Measurements from ENCODE around the gene KCNH3. TPM values are rescaled to one million over a fixed set of nuclear protein-coding genes. Genes with fewer than 3 reads are reported as not detected.
A peak's percentile ranks its signal among the peaks of the same experiment; 100 is the strongest.

Gene KCNH3, protein sequence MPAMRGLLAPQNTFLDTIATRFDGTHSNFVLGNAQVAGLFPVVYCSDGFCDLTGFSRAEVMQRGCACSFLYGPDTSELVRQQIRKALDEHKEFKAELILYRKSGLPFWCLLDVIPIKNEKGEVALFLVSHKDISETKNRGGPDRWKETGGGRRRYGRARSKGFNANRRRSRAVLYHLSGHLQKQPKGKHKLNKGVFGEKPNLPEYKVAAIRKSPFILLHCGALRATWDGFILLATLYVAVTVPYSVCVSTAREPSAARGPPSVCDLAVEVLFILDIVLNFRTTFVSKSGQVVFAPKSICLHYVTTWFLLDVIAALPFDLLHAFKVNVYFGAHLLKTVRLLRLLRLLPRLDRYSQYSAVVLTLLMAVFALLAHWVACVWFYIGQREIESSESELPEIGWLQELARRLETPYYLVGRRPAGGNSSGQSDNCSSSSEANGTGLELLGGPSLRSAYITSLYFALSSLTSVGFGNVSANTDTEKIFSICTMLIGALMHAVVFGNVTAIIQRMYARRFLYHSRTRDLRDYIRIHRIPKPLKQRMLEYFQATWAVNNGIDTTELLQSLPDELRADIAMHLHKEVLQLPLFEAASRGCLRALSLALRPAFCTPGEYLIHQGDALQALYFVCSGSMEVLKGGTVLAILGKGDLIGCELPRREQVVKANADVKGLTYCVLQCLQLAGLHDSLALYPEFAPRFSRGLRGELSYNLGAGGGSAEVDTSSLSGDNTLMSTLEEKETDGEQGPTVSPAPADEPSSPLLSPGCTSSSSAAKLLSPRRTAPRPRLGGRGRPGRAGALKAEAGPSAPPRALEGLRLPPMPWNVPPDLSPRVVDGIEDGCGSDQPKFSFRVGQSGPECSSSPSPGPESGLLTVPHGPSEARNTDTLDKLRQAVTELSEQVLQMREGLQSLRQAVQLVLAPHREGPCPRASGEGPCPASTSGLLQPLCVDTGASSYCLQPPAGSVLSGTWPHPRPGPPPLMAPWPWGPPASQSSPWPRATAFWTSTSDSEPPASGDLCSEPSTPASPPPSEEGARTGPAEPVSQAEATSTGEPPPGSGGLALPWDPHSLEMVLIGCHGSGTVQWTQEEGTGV
- 0.20 and 0.27 TPM in 2 replicates for total RNA-seq (2013; cell fraction: nucleolus; rRNA removed)
- total RNA-seq (2014; rRNA removed), result 0.11 and 0.45 TPM in 2 replicates
- total RNA-seq (2014; rRNA removed; fragmentation: Illumina TruSeq; extraction: Trizol), result 0.05 TPM in 1 of 2 replicates, not detected in the other
- total RNA-seq (2021), result 0.08 and 0.29 TPM in 2 replicates
- 0.09 TPM for polyA plus RNA-seq (2011; ENCODE audit: low read depth)
- polyA plus RNA-seq (2011; rRNA removed), result 0.03 TPM in 1 of 2 replicates, not detected in the other
- polyA plus RNA-seq (2011; cell fraction: cytosol; rRNA removed), result 0.06 and 0.07 TPM in 2 replicates
- 0.19 and 0.25 TPM in 2 replicates for polyA plus RNA-seq (2011; cell fraction: nucleus; rRNA removed)
- 0.32 and 0.77 TPM in 2 replicates for polyA plus RNA-seq (2012)
- polyA plus RNA-seq (2014; fragmentation: Illumina TruSeq; extraction: Trizol), result 0.04 TPM in 1 of 2 replicates, not detected in the other
- not detected for polyA plus RNA-seq (2014; fragmentation: Nextera tagmentation; extraction: Ambion mirVana)
- 0.26 and 0.49 TPM in 2 replicates for polyA plus RNA-seq (2014; rRNA removed)
- not detected for polyA plus RNA-seq (2016; fragmentation: Nextera tagmentation; extraction: Ambion mirVana)
- polyA minus RNA-seq (2011; rRNA and poly(A)+ RNA removed), result not detected in 2 replicates
- polyA minus RNA-seq (2011; cell fraction: cytosol; rRNA and poly(A)+ RNA removed), result not detected in 2 replicates
- not detected in 2 replicates for polyA minus RNA-seq (2011; cell fraction: nucleus; rRNA and poly(A)+ RNA removed)
- Bru-seq, nascent RNA, result percentile 17 among the genes with signal in this experiment
- percentile 22 among the genes with signal in this experiment for BruChase-seq, experiment 1, labeled RNA remaining after a 6-hour chase
- percentile 21 among the genes with signal in this experiment for BruChase-seq, experiment 2, labeled RNA remaining after a 2-hour chase
- long read RNA-seq, experiment 1, result 0 reads
- long read RNA-seq, experiment 2, result 0 reads

DNA sequence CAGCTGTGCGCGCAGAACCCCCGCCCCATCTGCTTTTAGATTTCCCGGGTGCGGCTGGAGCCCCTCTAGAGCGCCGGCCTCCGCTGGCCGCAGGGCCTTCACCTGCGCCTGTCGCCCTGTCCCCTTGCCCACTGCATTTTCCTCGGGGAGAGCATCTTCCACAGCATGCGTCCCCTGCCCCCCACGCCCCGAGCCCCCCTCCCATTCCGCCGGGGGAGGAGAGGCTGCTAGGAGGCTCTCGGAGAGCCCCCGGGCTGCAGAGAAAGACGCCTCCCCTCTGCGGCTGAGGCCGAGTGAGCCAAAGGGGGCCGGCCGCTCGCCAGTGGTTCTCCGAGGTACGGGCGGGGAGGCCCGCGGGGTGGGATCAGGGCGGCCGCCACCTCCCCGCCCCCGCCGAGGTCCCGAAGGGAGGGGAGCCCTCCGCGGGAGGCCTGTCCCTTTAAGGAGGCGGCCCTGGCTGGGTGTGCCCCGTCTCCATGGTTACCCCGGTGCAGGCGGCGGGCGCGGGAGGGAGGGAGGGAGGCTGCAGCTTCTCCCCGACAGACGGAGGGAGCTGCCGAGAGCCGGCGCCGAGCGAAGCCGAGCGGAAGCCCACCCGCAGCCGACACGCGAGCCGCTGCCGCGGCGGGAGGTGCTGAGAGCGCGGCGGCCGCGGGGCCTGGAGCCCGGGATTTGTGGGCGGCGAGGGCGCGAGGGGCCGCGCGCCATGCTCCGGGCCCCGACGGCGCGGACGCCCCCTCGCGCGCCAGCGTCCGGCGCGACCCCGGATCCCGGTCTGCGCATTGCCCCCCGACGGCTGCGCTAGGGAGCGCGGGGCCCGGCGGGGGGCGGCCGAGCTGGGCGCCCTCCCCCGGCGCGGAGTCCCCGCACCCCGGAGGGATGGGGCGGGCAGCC, at the start of gene KCNH3:
Gene KCNH3 (plus strand): TSS at position 521 of the 894 bp plus-strand sequence. CDS start 387 bp downstream, outside the sequence.
- H4K20me1 ChIP-seq (ENCODE audit: control insufficient read depth, insufficient read depth), result no peaks in the 10 kb centered on the region; the same call in 1 of the 2 replicates
- H3K27ac ChIP-seq (ENCODE audit: control insufficient read depth, insufficient read depth), result no peak within 1 kb of the TSS
- SMC1A ChIA-PET (ENCODE audit: uncharacterized antibody, unreplicated experiment), result interaction anchor here (1.3 kb wide), 1 partner anchor 180 kb away, joined by 5 read pairs; no protein-coding TSS in a partner anchor
- peak within 1 kb of the TSS; percentile 51; the same call in 1 of the 2 replicates for H2AFZ ChIP-seq (ENCODE audit: control insufficient read depth, low read depth, low read length)
- H3K4me2 ChIP-seq (ENCODE audit: control insufficient read depth, insufficient read depth), result peak within 1 kb of the TSS; percentile 96
- DNase-seq (ENCODE audit: low read depth, low spot score), result no peak
- no TSS peak for BruUV-seq (replicated peaks)
- no peaks in the 10 kb centered on the region for H3K79me2 ChIP-seq (ENCODE audit: control insufficient read depth, insufficient read depth, low read length)
- no peaks in the 10 kb centered on the region for H3K36me3 ChIP-seq (ENCODE audit: control insufficient read depth in 2 of 2, insufficient read depth in 2 of 2, low read length in 1 of 2)
- intact Hi-C loops (cut with micrococcal nuclease; ENCODE audit: unreplicated experiment), result no loop called here
- H3K9ac ChIP-seq (ENCODE audit: control insufficient read depth, insufficient read depth, low read length), result no peak within 1 kb of the TSS
- RAD21 ChIA-PET (ENCODE audit: unreplicated experiment), result interaction anchor here (0.8 to 1.2 kb wide), 2 partner anchors 9 to 176 kb away, joined by 3 read pairs; no protein-coding TSS in a partner anchor
- no peaks in the 10 kb centered on the region for H3K9me3 ChIP-seq (replicated peaks; ENCODE audit: control insufficient read depth, insufficient read depth, low read length)
- CTCF ChIA-PET, result interaction anchor here (1.0 to 1.4 kb wide), 2 partner anchors 42 to 189 kb away, joined by 3 to 5 read pairs; no protein-coding TSS in a partner anchor
- FAIRE-seq, result no peak
- POLR2A ChIA-PET, result interaction anchor here (1.1 kb wide), 1 partner anchor 56 kb away, joined by 6 read pairs; no protein-coding TSS in a partner anchor
- H3K4me1 ChIP-seq (ENCODE audit: control insufficient read depth, insufficient read depth, low read length), result peaks cover 14% of the 10 kb centered on the region
- peak within 1 kb of the TSS; percentile 60; the same call in 1 of the 2 replicates for H3K4me3 ChIP-seq
- 31% methylated on average over 15 of the region's 107 CpGs for WGBS (ENCODE audit: insufficient coverage, insufficient replicate concordance, low lambda C conversion rate, missing lambda C conversion rate)
- in situ Hi-C loops (cut with MboI), result no loop called here
- ATAC-seq, result peak; percentile 84
- peaks cover 13 to 21% of the 10 kb centered on the region in 2 experiments for H3K27me3 ChIP-seq (replicated peaks in 1 of 2; ENCODE audit: control insufficient read depth in 2 of 2, insufficient read depth in 2 of 2, low read length in 1 of 2)
- TF ChIP-seq ZNF384 (IDR thresholded peaks at IDR 0.05; ENCODE audit: borderline replicate concordance, low read depth, low read length), result no peak
- no peak for TF ChIP-seq ZNF622 (IDR thresholded peaks at IDR 0.05)
- TF ChIP-seq NR2F1 (conservative IDR thresholded peaks at IDR 0.05), result no peak
- TF ChIP-seq, protein P1, sequence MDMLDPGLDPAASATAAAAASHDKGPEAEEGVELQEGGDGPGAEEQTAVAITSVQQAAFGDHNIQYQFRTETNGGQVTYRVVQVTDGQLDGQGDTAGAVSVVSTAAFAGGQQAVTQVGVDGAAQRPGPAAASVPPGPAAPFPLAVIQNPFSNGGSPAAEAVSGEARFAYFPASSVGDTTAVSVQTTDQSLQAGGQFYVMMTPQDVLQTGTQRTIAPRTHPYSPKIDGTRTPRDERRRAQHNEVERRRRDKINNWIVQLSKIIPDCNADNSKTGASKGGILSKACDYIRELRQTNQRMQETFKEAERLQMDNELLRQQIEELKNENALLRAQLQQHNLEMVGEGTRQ (IDR thresholded peaks at IDR 0.05; ENCODE audit: borderline replicate concordance, low read depth, low read length), result no peak
- TF ChIP-seq SREBF2 (IDR thresholded peaks at IDR 0.05; ENCODE audit: low read length), result no peak
- TF ChIP-seq FOXM1 (IDR thresholded peaks at IDR 0.05; ENCODE audit: low read depth, low read length), result no peak
- no peak for TF ChIP-seq NFIC (IDR thresholded peaks at IDR 0.05; ENCODE audit: low read depth, low read length)
- no peak for TF ChIP-seq MYB (IDR thresholded peaks at IDR 0.05; ENCODE audit: borderline replicate concordance, low read depth, low read length)
- no peak for TF ChIP-seq TAF1 (IDR thresholded peaks at IDR 0.05; ENCODE audit: borderline replicate concordance, low read depth, low read length)
- TF ChIP-seq BMI1 (IDR thresholded peaks at IDR 0.05; ENCODE audit: borderline replicate concordance), result peak; percentile 85
- TF ChIP-seq KDM1A (IDR thresholded peaks at IDR 0.05; ENCODE audit: borderline replicate concordance), result no peak
